Upper lobe of left lung (tissue), 6 donors: ENCODE results near the gene TBXA2R. TPM values are rescaled to one million over a fixed set of nuclear protein-coding genes. Genes with fewer than 3 reads are reported as not detected.
"Not testable (repeated sequence)": the region's sequence is repeated elsewhere in the genome, so short reads cannot be mapped to it uniquely, and the experiment has no call there.

Experiments used
- ATAC-seq, 2 donors: fragments of 200-7000 bp; cut with Tn5 transposase; one replicate each; pipeline ENCODE4 v1.9.1; 2022; ENCODE audit warnings: mild to moderate bottlenecking in 2 of 2, moderate library complexity in 2 of 2; ENCODE audit not compliant: low FRiP score in 2 of 2
- DNase-seq, 2 donors: peaks; one replicate each; pipeline ENCODE4 v3.0.0-alpha.2; 2019 to 2020
- H3K27ac ChIP-seq, 4 donors: fragments of 200-600 bp; sonication (generic); one replicate each; pipeline ENCODE4 v1.5.1; 2016 to 2019
- H3K27me3 ChIP-seq, 4 donors: fragments of 200-600 bp; sonication (generic); one replicate each; pipeline ENCODE4 v1.5.1; 2017 to 2019
- H3K36me3 ChIP-seq, 4 donors: fragments of 200-600 bp; sonication (generic); one replicate each; pipeline ENCODE4 v1.5.1; 2016 to 2019
- H3K4me1 ChIP-seq, 4 donors: fragments of 200-600 bp; sonication (generic); one replicate each; pipeline ENCODE4 v1.5.1; 2018 to 2019
- H3K4me3 ChIP-seq, 4 donors: fragments of 200-600 bp; sonication (generic); one replicate each; pipeline ENCODE4 v1.5.1; 2017 to 2019; ENCODE audit warnings: mild to moderate bottlenecking in 2 of 4, moderate library complexity in 1 of 4
- H3K9me3 ChIP-seq, 4 donors: fragments of 200-600 bp; sonication (generic); one replicate each; pipeline ENCODE4 v1.5.1; 2018 to 2019
- CTCF ChIP-seq, 6 experiments: fragments of 450-650 bp in 4 of 6; fragments of 200-600 bp in 2 of 6; sonication (generic) in 2 of 6; IDR thresholded peaks; one replicate each; pipeline ENCODE4 v1.5.1; 2016 to 2019; ENCODE audit warnings: antibody characterized with exemption in 6 of 6
- EP300 ChIP-seq, 4 donors: sonication (generic); formaldehyde crosslinking; IDR thresholded peaks; one replicate each; pipeline ENCODE4 v1.5.1; 2017; ENCODE audit warnings: antibody characterized with exemption in 4 of 4, control low read depth in 2 of 4
- POLR2A ChIP-seq, 4 donors: fragments of 450-650 bp; IDR thresholded peaks; one replicate each; pipeline ENCODE4 v1.5.1; 2016 to 2017; ENCODE audit warnings: antibody characterized with exemption in 4 of 4, mild to moderate bottlenecking in 2 of 4
- POLR2AphosphoS5 ChIP-seq, 2 donors: sonication (generic); formaldehyde crosslinking; IDR thresholded peaks; one replicate each; pipeline ENCODE4 v1.5.1; 2017; ENCODE audit warnings: antibody characterized with exemption in 2 of 2
- WGBS, 2 donors: methylation state at CpG; one replicate each; pipeline ENCODE4 v1.1.5; 2017 to 2018; 5-methylcytosine and 5-hydroxymethylcytosine counted together
- total RNA-seq, 6 donors: library from RNA; depleted of rRNA in 4 of 6; stranded (reverse); fragments of >200 nt in 4 of 6; gene quantifications; one replicate each; pipeline versions ENCODE4 v1.1.0 to v1.2.1, GENCODE V29; 2016 to 2021
- donor health status: DM: no; HTN: no; CAD: no; lungs with moderate emphysema.
- donor health status: DM: no; HTN: yes; CAD: no; lungs with severe emphysema.

Gene TBXA2R
- total RNA-seq, 6 donors from 2014 or later, result 0.49 to 7.0 (median 2.6) TPM

GRCh38 chr19:3632739-3633558 lies 26.3 kb upstream of the TBXA2R start:
- no peaks in the 10 kb centered on the region for H3K4me1 ChIP-seq
- no peaks in the 10 kb centered on the region for H3K27me3 ChIP-seq
- H3K27ac ChIP-seq, result no peak overlapping the region
- DNase-seq (peak in 1 of 2 donors; percentile 85), ATAC-seq (no peak)
- no peaks in the 10 kb centered on the region for H3K9me3 ChIP-seq
- no peak overlapping the region for H3K4me3 ChIP-seq
- WGBS, 2 donors, result 92 to 94% methylated on average over 42 to 47 of the region's 50 CpGs
- peaks cover 0 to 56% (median 40%) of the 10 kb centered on the region in 4 donors for H3K36me3 ChIP-seq
- TF ChIP-seq POLR2A (IDR thresholded peaks at IDR 0.05) (no peak), EP300 (IDR thresholded peaks at IDR 0.05) (no peak), POLR2AphosphoS5 (IDR thresholded peaks at IDR 0.05) (no peak), CTCF (IDR thresholded peaks at IDR 0.05) (no peak)

GRCh38 chr19:3632098-3632497 lies 25.4 kb upstream of the TBXA2R start:
- Histone ChIP-seq H3K9me3 (no peaks in the 10 kb centered on the region), H3K27ac (no peak overlapping the region), H3K27me3 (no peaks in the 10 kb centered on the region), H3K4me3 (no peak overlapping the region), H3K36me3 (peaks cover 0 to 47% (median 33%) of the 10 kb centered on the region in 4 donors), H3K4me1 (peaks cover 3 to 5% (median 4%) of the 10 kb centered on the region in 4 donors)
- ATAC-seq (no peak), DNase-seq (peak in 1 of 2 donors; percentile 71)
- TF ChIP-seq POLR2AphosphoS5 (IDR thresholded peaks at IDR 0.05), result no peak
- no peak for TF ChIP-seq EP300 (IDR thresholded peaks at IDR 0.05)
- no peak for TF ChIP-seq POLR2A (IDR thresholded peaks at IDR 0.05)
- no peak for TF ChIP-seq CTCF (IDR thresholded peaks at IDR 0.05)
- 86 to 92% methylated on average over 2 to 9 of the region's 16 CpGs for WGBS, 2 donors

- Histone ChIP-seq H3K36me3 (peaks cover 0 to 39% (median 27%) of the 10 kb centered on the region in 4 donors), H3K9me3 (no peaks in the 10 kb centered on the region), H3K27me3 (no peaks in the 10 kb centered on the region), H3K4me3 (no peak overlapping the region), H3K4me1 (peaks cover 3 to 6% (median 4%) of the 10 kb centered on the region in 4 donors), H3K27ac (no peak overlapping the region)
- ATAC-seq (no peak), DNase-seq (peak in 1 of 2 donors; percentile 79)
- WGBS, 2 donors, result 89 to 97% methylated on average over 25 to 40 of the region's 43 CpGs
- TF ChIP-seq CTCF (IDR thresholded peaks at IDR 0.05) (no peak), EP300 (IDR thresholded peaks at IDR 0.05) (no peak), POLR2A (IDR thresholded peaks at IDR 0.05) (no peak), POLR2AphosphoS5 (IDR thresholded peaks at IDR 0.05) (no peak)
Observed at GRCh38 chr19:3631053-3631861, 24.6 kb upstream of the TBXA2R start.

- ATAC-seq, H3K9me3 ChIP-seq, H3K27ac ChIP-seq, H3K27me3 ChIP-seq, H3K4me3 ChIP-seq, DNase-seq: not testable (repeated sequence)
- WGBS, 2 donors, result 73 to 80% methylated on average over 9 of the region's 9 CpGs
- H3K36me3 ChIP-seq, result peaks cover 0 to 31% (median 23%) of the 10 kb centered on the region in 4 donors
- H3K4me1 ChIP-seq, result peaks cover 21 to 30% (median 23%) of the 10 kb centered on the region in 4 donors
Observed at GRCh38 chr19:3628766-3629165, 22.1 kb upstream of the TBXA2R start.

- TF ChIP-seq CTCF (IDR thresholded peaks at IDR 0.05), result no peak
- no peak for TF ChIP-seq POLR2AphosphoS5 (IDR thresholded peaks at IDR 0.05)
- no peak for TF ChIP-seq POLR2A (IDR thresholded peaks at IDR 0.05)
- no peak for TF ChIP-seq EP300 (IDR thresholded peaks at IDR 0.05)
- H3K4me3 ChIP-seq, result peak overlapping the region in 3 of 4 donors; percentile 96 to 98 (median 97)
Observed at GRCh38 chr19:3627351-3627723, 20.7 kb upstream of the TBXA2R start.

More at GRCh38 chr19:3627351-3627723, 20.7 kb upstream of the TBXA2R start:
- H3K4me1 ChIP-seq, result peaks cover 21 to 30% (median 23%) of the 10 kb centered on the region in 4 donors
- H3K27me3 ChIP-seq, result no peaks in the 10 kb centered on the region
- H3K36me3 ChIP-seq, result peaks cover 2 to 31% (median 24%) of the 10 kb centered on the region in 4 donors
- ATAC-seq (no peak), DNase-seq (no peak)
- H3K27ac ChIP-seq, result peak overlapping the region in 3 of 4 donors; percentile 86 to 93 (median 92)
- WGBS, 2 donors, result 59 to 71% methylated on average over 5 to 7 of the region's 7 CpGs
- no peaks in the 10 kb centered on the region for H3K9me3 ChIP-seq
